ENCODE results near the gene KRTAP2-3.
"Not testable (repeated sequence)": the region's sequence is repeated elsewhere in the genome, so short reads cannot be mapped to it uniquely, and the experiment has no call there.

Gene KRTAP2-3

DNA sequence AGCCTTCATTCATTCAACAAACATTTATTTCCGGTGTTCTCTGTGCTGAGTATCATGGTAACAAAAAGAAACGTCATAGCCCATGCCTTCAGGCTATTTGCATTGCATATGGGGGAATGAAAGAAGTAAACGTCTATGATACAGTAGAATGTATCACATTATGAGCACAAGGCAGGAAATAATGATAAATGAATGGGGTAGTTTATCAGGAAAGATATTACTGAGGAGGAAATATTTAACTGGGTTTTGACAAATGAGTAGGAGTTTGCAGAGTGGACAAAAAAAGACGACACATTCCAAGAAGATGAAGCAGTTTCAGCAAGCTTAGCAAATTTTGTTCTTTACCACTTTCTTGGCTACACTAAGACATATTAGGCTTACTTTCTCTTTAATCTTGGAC, 22.7 kb upstream of the KRTAP2-3 start:
- H3K9me3 Mint-ChIP-seq, result no peaks in the 10 kb centered on the region
- peaks cover 1% of the 10 kb centered on the region for H3K27me3 Mint-ChIP-seq
- no peak overlapping the region for H3K4me3 Mint-ChIP-seq
- H3K27ac Mint-ChIP-seq, result no peak overlapping the region
- no peaks in the 10 kb centered on the region for H3K4me1 Mint-ChIP-seq
- H3K36me3 Mint-ChIP-seq, result no peaks in the 10 kb centered on the region

DNA sequence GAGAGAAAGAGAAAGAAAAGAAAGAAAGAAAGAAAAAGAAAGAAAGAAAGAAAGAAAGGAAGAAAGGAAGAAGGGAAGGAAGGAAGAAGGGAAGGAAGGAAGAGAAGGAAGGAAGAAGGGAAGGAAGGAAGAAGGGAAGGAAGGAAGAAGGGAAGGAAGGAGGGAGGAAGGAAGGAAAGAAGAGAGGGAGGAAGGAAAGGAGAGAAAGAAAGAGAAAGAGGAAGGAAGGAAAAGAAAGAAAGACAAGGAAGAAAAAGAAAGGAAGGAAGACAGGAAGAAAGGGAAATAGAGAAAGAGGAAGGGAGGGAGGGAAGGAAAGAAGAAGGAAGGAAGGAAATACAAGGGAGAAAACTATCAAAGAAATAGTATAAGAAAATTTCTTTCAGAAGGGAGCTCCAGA, 16.9 kb upstream of the KRTAP2-3 start:
- Mint-ChIP-seq H3K27me3 (peaks cover 11% of the 10 kb centered on the region), H3K9me3 (no peaks in the 10 kb centered on the region), H3K4me1 (no peaks in the 10 kb centered on the region), H3K36me3 (peaks cover 3% of the 10 kb centered on the region), H3K27ac (no peak overlapping the region), H3K4me3 (no peak overlapping the region)

DNA sequence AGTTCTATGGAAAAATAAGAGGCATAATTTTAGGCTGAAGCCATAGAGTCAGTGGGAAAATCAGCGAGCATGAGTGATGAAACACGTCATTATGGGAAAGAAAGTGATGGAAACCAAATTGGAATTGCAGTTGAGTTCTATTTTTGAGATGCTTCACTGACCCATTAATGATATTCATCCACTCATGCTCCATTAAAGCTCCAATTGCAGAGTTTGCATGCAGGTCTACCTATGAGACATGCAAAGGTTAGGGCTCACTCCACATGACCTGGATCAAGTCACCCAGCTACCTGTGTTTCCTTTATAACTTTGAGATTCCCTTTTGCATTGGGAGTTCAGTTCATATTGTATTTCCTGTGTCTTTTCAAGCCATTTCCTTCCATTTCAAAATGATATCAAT, 13.8 kb upstream of the KRTAP2-3 start:
- Mint-ChIP-seq H3K9me3 (no peaks in the 10 kb centered on the region), H3K27me3 (peaks cover 11% of the 10 kb centered on the region), H3K4me3 (no peak overlapping the region), H3K36me3 (peaks cover 3% of the 10 kb centered on the region), H3K4me1 (no peaks in the 10 kb centered on the region), H3K27ac (no peak overlapping the region)

DNA sequence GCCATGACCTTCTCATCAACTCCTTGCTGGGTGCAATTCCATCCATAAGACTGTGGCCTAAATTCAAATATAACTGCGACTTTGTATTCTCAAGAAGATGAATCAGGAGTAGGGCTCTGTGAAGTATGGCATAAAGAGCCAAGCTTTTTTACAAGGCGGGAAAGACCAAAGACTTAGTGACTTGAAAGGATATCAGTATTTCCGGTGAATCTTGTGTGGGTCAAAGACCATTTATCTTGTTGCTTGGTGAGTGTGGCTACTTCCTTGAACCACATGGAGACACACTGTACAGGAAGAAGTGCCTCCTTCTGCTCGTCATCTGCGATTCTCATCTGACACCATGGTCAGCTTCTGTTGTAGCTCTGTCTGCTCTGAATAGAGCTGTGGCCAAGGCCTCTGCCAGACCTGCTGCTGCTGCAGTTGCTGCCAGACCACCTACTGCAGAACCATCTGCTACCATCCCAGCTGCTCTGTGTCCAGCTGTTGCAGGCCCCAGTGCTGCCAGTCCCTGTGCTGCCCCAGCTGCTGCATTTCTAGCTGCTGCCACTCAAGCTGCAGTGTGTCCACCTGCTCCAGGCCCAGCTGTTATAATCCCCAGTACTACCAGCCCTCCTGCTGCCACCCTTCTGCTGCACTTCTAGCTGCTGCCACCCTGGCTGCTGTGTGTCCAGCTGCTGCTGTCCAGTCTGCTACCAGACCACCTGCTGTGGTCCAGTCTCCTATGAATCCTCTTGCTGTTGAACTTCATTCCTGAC, 11.9 kb upstream of the KRTAP2-3 start:
- Mint-ChIP-seq H3K27me3 (peaks cover 10% of the 10 kb centered on the region), H3K36me3 (peaks cover 3% of the 10 kb centered on the region), H3K27ac (no peak overlapping the region), H3K9me3 (no peaks in the 10 kb centered on the region), H3K4me1 (no peaks in the 10 kb centered on the region), H3K4me3 (no peak overlapping the region)

DNA sequence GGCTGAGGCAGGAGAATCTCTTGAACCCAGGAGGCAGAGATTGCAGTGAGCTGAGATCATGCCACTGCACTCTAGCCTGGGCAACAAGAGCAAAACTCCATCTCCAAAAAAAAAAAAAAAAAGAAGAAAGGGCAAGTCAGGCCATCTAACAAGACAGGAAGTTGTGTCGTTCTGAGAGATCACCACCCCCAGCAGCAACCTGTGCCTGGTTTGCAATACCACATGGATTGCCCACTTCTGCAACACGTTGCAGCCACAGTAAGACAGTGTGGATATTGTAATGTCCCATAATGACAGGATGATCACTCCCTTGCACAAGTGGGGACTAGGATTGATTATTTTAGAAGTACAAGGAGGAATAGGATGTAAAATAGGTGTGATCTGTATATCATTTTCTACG, 9.1 kb upstream of the KRTAP2-3 start:
- H3K36me3 Mint-ChIP-seq, result no peaks in the 10 kb centered on the region
- no peak overlapping the region for H3K27ac Mint-ChIP-seq
- no peak overlapping the region for H3K4me3 Mint-ChIP-seq
- no peaks in the 10 kb centered on the region for H3K27me3 Mint-ChIP-seq
- no peaks in the 10 kb centered on the region for H3K4me1 Mint-ChIP-seq
- no peaks in the 10 kb centered on the region for H3K9me3 Mint-ChIP-seq

DNA sequence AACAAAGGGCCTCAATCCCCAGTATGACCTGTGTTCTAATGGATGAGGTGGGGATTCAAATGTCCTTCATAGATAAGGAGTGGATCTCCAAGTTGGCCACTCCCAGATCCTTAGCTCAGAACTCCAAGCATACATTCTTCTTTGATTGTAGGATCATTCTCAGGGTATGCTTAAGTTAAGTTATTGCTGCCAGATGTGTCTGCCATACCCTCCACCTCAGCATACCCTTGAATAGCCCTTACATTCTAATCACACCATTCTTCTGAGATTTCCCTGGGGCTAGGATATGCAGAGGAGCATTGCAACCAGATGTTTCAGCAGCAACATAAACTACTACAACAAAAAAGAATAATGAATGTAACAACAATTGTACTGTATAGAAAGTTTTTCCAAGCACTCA, 7.4 kb upstream of the KRTAP2-3 start:
- Mint-ChIP-seq H3K4me1 (no peaks in the 10 kb centered on the region), H3K9me3 (no peaks in the 10 kb centered on the region), H3K27me3 (no peaks in the 10 kb centered on the region), H3K27ac (no peak overlapping the region), H3K4me3 (no peak overlapping the region), H3K36me3 (no peaks in the 10 kb centered on the region)

DNA sequence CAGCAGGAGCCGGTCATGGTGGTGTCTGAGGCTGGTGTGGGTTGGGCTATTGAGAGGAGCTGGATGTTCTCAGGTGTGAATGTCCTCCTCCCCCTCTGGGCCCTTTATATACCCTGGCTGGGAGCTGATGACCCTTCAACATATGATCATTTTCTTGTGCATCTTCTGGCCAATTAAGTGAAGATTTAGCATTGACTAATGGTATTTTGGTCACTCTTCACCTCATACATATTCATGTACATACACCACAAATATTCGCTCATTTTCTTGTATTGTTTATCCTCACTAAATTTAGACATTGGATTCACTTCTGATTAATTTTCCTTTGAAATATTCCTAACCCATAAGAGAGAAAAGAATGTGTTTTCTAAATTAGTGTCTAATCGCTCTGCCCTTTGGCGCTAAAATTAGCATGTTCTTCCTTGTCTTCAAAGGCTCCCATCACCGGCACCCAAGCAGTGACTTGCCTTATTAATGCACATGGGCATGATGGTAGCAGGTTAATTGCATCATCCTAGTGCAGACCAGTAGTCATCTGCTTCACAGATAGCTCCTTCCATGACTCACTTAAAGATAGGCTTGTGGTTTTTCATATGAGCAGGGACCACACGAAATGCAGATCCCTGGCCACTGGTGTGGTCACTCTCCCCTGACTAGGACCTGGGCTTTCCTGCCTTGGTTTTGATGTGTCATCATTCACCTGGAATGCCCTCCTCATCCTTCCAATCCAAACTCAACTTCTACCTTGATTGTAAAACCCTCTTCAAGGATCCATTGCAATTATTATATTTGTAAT, 6.1 kb upstream of the KRTAP2-3 start, which contains the start of gene KRTAP2-4:
Gene KRTAP2-4 (minus strand): TSS at position 51 of the 796 bp plus-strand sequence. CDS start 34 bp downstream, at position 17.
- H3K27ac Mint-ChIP-seq, result no peak within 1 kb of the TSS
- no peaks in the 10 kb centered on the region for H3K36me3 Mint-ChIP-seq
- H3K4me1 Mint-ChIP-seq, result no peaks in the 10 kb centered on the region
- H3K9me3 Mint-ChIP-seq, result no peaks in the 10 kb centered on the region
- H3K4me3 Mint-ChIP-seq, result no peak within 1 kb of the TSS
- peaks cover 2% of the 10 kb centered on the region for H3K27me3 Mint-ChIP-seq

DNA sequence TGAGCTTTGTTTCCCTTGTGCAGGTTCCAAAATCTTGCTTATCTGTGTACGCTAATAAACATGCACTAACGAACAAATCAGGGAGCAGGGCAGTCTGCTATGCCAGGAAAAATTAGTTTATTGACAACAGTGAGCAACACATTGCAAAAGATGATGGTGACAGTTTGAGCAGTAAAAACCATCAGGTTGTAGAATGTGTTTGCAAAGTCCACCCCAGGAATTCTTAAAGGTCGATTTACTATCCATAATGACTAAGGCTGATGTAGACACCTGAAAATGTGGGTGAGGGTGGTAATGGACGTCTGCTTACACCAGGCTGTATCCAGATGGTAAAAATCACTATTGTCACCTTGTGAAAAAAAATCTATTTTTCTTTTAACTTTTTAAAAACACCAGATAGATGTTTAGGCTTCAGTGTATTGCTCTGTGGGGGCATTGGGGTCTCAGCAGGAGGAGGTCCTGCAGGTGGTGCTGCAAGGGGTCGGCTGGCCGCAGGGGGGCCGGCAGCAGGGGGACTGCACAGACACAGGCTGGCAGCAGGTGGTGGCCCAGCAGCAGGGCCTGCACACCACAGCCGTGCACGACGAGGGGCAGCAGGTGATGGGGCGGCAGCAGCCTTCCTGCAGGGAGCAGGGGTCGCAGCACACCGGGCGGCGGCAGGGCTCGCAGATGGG, 5.2 kb upstream of the KRTAP2-3 start:
- H3K9me3 Mint-ChIP-seq, H3K4me3 Mint-ChIP-seq, H3K27me3 Mint-ChIP-seq, H3K4me1 Mint-ChIP-seq, H3K27ac Mint-ChIP-seq, H3K36me3 Mint-ChIP-seq: not testable (repeated sequence)

DNA sequence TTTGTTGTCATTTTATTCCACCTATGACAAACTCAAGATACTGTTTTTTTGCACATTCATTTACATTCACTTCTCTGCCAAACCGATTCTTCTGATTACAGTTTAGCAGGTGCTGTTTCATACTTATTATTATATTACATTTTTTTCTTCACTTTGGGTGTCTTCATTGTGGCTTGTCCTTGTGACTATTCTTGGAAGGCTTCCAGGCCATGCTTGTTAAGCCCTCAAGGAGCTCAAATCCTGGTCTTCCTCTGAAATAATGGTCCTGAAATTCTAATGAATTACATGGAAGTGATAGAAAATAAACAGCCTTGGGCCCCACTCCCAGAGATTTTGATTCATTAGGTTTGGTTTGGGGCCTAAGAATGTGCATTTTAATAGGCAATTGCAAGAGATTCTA, 4.4 kb upstream of the KRTAP2-3 start:
- Mint-ChIP-seq H3K9me3 (no peaks in the 10 kb centered on the region), H3K4me3 (no peak overlapping the region), H3K36me3 (no peaks in the 10 kb centered on the region), H3K4me1 (no peaks in the 10 kb centered on the region), H3K27ac (no peak overlapping the region), H3K27me3 (peaks cover 11% of the 10 kb centered on the region)

DNA sequence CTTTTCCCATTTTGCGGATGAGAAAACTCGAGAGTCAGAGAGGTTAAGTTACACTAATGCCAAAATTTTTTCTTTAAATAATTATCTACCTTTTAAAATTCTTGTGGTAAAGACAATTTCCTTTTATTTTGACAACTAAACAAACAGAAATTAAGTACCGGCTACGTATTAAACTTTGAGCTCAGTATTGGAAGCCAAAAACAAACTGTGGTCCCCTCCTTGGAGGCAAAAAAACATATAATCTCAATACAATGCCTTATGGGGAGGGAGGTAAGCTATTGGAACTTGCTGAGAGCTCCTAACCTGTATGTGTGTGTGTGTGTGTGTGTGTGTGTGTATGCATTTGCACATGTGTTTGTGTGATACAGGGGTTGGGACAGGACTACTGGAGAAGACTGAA, 3.5 kb upstream of the KRTAP2-3 start:
- no peak overlapping the region for H3K4me3 Mint-ChIP-seq
- H3K36me3 Mint-ChIP-seq, result no peaks in the 10 kb centered on the region
- H3K9me3 Mint-ChIP-seq, result no peaks in the 10 kb centered on the region
- H3K27me3 Mint-ChIP-seq, result peaks cover 16% of the 10 kb centered on the region
- no peaks in the 10 kb centered on the region for H3K4me1 Mint-ChIP-seq
- peak overlapping the region; percentile 0 for H3K27ac Mint-ChIP-seq

DNA sequence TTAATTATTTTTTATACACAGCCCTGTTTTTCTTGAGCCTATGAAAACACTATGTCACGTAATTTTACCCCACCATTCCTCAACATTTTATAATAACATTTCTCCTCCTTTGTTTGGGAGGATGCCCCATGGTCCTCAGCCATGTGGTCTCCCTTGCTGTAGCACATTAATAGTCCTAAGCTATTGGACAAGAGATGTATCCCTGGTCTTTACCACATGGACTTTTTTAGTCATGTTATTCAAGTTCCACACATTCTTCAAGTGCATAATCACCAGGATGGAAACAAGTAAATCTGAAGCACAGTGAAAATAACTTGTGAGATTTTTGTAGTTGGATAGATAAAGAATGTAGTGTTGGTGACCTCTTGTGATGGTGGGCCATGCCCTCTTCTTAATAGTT, 2.0 kb upstream of the KRTAP2-3 start:
- H3K4me1 Mint-ChIP-seq, result no peaks in the 10 kb centered on the region
- no peak overlapping the region for H3K4me3 Mint-ChIP-seq
- H3K9me3 Mint-ChIP-seq, result no peaks in the 10 kb centered on the region
- H3K27ac Mint-ChIP-seq, result no peak overlapping the region
- no peaks in the 10 kb centered on the region for H3K36me3 Mint-ChIP-seq
- peaks cover 20% of the 10 kb centered on the region for H3K27me3 Mint-ChIP-seq

DNA sequence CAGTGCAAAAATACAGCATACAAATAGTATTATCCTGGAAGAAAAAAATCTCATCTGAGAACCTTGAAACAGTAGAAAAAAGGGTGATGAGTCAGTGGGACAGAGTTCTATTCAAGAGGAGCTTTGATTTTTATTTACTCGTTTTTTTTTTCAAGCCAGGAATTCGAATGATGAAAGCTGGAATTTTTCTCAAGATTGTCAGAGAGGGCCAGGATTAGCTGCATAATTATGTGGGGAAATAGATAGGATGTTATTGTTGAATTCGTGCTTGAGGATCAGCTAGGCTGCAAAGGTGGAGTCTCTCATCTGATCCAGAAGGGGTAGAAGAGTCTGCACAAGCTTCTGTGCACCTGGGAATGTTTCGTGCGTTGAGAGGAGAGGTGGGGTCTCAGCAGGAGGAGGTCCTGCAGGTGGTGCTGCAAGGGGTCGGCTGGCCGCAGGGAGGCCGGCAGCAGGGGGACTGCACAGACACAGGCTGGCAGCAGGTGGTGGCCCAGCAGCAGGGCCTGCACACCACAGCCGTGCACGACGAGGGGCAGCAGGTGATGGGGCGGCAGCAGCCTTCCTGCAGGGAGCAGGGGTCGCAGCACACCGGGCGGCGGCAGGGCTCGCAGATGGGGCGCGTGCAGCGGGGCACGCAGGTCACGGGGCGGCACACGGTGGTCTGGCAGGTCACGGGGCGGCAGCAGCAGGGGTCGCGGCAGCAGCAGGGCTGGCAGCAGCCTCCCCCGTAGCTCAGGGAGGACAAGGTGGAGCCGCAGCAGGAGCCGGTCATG, 450 bp downstream of the KRTAP2-3 start:
- not testable (repeated sequence) for H3K36me3 Mint-ChIP-seq

DNA sequence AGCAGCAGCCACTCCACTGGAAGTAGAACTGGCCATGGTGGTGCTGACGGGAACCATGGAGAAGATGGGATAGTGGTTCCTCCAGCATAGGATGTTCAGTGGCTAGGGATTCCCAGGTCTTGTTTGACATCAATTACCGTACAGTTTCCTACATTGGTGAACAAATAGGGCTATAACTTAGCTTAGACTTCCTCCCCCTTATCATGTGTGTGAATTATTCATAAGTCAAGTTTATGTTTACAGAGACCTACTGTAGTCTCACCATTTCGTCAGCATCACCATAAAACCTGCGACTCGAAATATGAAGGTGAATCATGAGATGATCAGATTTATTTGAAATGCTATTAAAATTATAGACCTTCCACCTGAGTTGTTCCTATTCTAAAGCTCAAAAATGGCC, 1.2 kb downstream of the KRTAP2-3 start:
- Mint-ChIP-seq H3K36me3 (no peaks in the 10 kb centered on the region), H3K4me1 (no peaks in the 10 kb centered on the region), H3K27ac (no peak overlapping the region), H3K4me3 (no peak overlapping the region), H3K9me3 (no peaks in the 10 kb centered on the region), H3K27me3 (peaks cover 26% of the 10 kb centered on the region)

More for the DNA sequence above, 450 bp downstream of the KRTAP2-3 start:
- not testable (repeated sequence) for H3K9me3 Mint-ChIP-seq, H3K4me3 Mint-ChIP-seq, H3K27ac Mint-ChIP-seq, H3K4me1 Mint-ChIP-seq
- H3K27me3 Mint-ChIP-seq, result peaks cover 26% of the 10 kb centered on the region

DNA sequence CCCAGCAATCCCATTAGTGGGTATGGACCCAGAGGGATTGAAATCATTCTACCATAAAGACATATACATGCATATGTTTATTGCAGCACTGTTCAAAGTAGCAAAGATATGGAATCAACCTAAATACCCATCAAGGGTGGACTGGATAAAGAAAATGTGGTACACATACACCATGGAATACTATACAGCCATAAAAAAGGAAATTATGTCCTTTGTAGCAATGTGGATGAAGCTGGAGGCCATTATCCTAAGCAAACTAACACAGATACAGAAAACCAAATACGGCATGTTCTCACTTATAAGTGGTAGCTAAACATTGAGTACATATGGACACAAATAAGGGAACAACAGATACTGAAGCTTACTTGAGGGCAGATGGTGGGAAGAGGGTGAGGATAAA, 2.4 kb downstream of the KRTAP2-3 start:
- H3K36me3 Mint-ChIP-seq, result no peaks in the 10 kb centered on the region
- no peaks in the 10 kb centered on the region for H3K4me1 Mint-ChIP-seq
- H3K27me3 Mint-ChIP-seq, result peaks cover 26% of the 10 kb centered on the region
- H3K4me3 Mint-ChIP-seq, result no peak overlapping the region
- H3K27ac Mint-ChIP-seq, result no peak overlapping the region
- H3K9me3 Mint-ChIP-seq, result no peaks in the 10 kb centered on the region

DNA sequence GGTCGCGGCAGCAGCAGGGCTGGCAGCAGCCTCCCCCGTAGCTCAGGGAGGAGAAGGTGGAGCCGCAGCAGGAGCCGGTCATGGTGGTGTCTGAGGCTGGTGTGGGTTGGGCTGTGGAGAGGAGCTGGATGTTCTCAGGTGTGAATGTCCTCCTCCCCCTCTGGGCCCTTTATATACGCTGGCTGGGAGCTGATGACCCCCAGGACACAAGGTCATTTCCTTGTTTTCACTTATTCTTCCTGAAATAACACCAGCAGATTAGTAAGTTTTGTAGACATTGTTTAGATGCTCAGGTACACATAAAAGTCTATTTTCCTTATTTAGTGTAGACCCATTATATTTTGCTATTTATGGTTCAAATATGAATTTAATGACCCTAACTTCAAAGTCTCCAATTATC, 4.8 kb downstream of the KRTAP2-3 start, which contains the start of gene KRTAP2-2:
Gene KRTAP2-2 (minus strand): TSS at position 101 of the 400 bp plus-strand sequence. CDS start 19 bp downstream, at position 82.
- H3K27me3 Mint-ChIP-seq, result peaks cover 17% of the 10 kb centered on the region
- H3K36me3 Mint-ChIP-seq, H3K4me3 Mint-ChIP-seq, H3K27ac Mint-ChIP-seq, H3K9me3 Mint-ChIP-seq, H3K4me1 Mint-ChIP-seq: not testable (repeated sequence)

Data from activated naive CD4-positive, alpha-beta T cell treated with anti-CD3 and anti-CD28 coated beads, Interleukin-2, amount 50 U/mL, for 24 hours (primary cell).